PC-3 (cell line): ENCODE measurements around the gene ERMARD.

ENCODE experiments used
- CTCF ChIP-seq: fragments of 300-600 bp; sonication (generic); conservative IDR thresholded peaks from 2 replicates; pipeline ENCODE4 v1.5.1; 2017; ENCODE audit warnings: antibody characterized with exemption, low read depth, mild to moderate bottlenecking, low read length
- EZH2 ChIP-seq: fragments of 300-600 bp; sonication (generic); IDR thresholded peaks from one replicate; pipeline ENCODE4 v1.6.1; 2017; ENCODE audit warnings: antibody characterized with exemption, mild to moderate bottlenecking, low read length; ENCODE audit not compliant: unreplicated experiment
- EZH2phosphoT487 ChIP-seq: fragments of 300-600 bp; sonication (generic); IDR thresholded peaks from 2 replicates; pipeline ENCODE4 v1.6.1; 2018; ENCODE audit warnings: mild to moderate bottlenecking, antibody characterized with exemption, low read length, borderline replicate concordance

DNA sequence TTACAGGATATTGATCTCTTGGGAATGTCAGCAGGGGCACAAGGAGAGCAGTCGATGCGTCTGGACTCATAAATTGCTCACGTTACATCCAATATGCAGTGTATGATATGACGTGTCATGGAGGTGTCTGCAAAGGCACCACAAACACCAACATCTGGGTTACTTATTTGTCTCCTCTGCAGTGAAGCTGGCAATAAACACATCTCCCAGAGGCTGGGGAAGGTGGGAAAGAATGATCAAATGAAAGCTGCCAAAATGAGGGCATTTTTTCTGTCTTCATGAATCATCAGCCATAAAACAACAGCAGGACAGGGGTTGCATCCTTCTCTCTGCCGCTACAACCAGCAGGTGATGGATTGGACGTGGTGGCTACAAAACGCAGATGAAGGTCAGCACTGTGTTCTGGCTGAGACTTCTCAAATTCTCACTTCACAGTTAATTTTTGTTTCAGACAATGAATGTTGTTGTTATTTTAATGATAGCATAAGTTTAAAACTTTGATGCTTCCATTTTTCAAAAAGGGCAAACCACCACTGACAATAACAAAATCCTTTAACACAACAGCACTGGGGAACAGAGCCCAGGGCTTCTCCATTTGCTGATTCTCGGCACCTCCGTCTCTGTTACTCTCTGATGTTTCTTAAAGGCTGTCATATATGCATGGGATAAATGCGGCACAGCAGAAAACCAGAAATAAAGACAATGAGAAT is 47.5 kb downstream of the ERMARD start:
- TF ChIP-seq CTCF, result no peak
- no peak for TF ChIP-seq EZH2phosphoT487
- no peak for TF ChIP-seq EZH2
